ENCODE data around the gene CALCOCO1. TPM values are rescaled to one million over a fixed set of nuclear protein-coding genes. Genes with fewer than 3 reads are reported as not detected.

Gene CALCOCO1
- total and polyA plus RNA-seq, 2 of the 8 experiments (the other 6 are each of a cell fraction or from before 2014, with no cell fraction given): 20.3 to 39.3 TPM

DNA sequence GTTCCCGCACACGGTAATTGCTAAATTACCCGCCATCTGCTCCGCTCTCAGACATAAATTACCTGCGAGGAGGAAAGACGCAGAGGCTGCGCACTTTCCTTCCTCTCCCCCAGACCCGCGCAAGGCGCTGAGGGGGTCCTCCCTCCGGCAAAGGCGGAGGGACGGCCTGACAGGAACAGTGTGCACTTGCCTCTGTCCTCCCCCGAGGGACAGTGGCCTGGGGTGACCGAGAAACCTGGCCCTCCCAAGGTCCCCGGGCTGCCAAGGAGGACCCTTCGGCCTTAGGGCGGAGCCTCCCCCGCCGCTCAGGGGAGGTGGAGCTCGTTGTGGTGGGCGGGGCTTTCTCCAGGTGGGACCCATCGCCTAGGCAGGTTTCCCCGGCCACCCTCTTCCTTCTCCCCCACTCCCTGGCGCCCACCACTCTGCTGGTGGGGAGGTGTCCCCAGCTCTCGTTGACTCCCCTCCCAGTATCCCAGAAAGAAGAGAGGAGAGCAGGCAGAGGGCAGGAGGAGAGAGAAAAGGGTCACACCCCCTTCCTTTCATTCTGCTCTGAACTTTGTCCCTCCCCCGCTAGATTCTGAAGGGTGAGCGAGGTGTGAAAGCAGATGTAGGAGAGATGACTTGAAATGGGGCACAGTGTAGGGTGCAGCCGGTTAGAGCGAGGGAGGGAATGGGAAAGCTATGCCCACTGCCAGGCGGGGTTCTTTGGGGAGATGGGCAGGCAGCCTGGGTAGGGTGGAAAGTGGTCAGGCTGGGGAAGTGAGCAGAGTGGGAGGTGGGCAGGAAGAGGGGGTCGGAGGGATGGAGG, 11.4 kb upstream of the CALCOCO1 start (continued):
- TF ChIP-seq, protein P1, sequence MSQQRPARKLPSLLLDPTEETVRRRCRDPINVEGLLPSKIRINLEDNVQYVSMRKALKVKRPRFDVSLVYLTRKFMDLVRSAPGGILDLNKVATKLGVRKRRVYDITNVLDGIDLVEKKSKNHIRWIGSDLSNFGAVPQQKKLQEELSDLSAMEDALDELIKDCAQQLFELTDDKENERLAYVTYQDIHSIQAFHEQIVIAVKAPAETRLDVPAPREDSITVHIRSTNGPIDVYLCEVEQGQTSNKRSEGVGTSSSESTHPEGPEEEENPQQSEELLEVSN (IDR thresholded peaks at IDR 0.05): peak; percentile 76
- TF ChIP-seq, protein P2, sequence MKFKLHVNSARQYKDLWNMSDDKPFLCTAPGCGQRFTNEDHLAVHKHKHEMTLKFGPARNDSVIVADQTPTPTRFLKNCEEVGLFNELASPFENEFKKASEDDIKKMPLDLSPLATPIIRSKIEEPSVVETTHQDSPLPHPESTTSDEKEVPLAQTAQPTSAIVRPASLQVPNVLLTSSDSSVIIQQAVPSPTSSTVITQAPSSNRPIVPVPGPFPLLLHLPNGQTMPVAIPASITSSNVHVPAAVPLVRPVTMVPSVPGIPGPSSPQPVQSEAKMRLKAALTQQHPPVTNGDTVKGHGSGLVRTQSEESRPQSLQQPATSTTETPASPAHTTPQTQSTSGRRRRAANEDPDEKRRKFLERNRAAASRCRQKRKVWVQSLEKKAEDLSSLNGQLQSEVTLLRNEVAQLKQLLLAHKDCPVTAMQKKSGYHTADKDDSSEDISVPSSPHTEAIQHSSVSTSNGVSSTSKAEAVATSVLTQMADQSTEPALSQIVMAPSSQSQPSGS (IDR thresholded peaks at IDR 0.05; ENCODE audit: low read length): no peak
- TF ChIP-seq SP4 (IDR thresholded peaks at IDR 0.05; ENCODE audit: low read length): no peak
- TF ChIP-seq, protein P3, sequence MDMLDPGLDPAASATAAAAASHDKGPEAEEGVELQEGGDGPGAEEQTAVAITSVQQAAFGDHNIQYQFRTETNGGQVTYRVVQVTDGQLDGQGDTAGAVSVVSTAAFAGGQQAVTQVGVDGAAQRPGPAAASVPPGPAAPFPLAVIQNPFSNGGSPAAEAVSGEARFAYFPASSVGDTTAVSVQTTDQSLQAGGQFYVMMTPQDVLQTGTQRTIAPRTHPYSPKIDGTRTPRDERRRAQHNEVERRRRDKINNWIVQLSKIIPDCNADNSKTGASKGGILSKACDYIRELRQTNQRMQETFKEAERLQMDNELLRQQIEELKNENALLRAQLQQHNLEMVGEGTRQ (IDR thresholded peaks at IDR 0.05; ENCODE audit: low read length): no peak
- no peak for TF ChIP-seq POLR2A (IDR thresholded peaks at IDR 0.05; ENCODE audit: control extremely low read depth in 1 of 2, low read depth in 2 of 2, low read length in 2 of 2)
- TF ChIP-seq FOSL1 (IDR thresholded peaks at IDR 0.05; ENCODE audit: insufficient read depth, low read depth, low read length): no peak
- no peak for TF ChIP-seq NANOG (IDR thresholded peaks at IDR 0.05; ENCODE audit: insufficient read depth, low read depth, low read length, poor library complexity, severe bottlenecking)
- no peak for TF ChIP-seq TEAD4 (IDR thresholded peaks at IDR 0.05; ENCODE audit: low read depth, low read length)
- no peak for TF ChIP-seq BRCA1 (IDR thresholded peaks at IDR 0.05; ENCODE audit: low read depth, low read length)
- 0 out of 4 replicates have a peak, but pooled peaks of 1 of the 2 experiments have one; percentile 9 for TF ChIP-seq SIN3A (conservative IDR thresholded peaks at IDR 0.05 in 1 of 2, IDR thresholded peaks at IDR 0.05 in 1 of 2; ENCODE audit: low read depth in 1 of 2, low read length in 2 of 2)
- TF ChIP-seq POU5F1 (IDR thresholded peaks at IDR 0.05; ENCODE audit: low read depth, low read length): no peak
- no peak for TF ChIP-seq CEBPB (IDR thresholded peaks at IDR 0.05; ENCODE audit: low read depth, low read length)
- no peak for TF ChIP-seq TCF12 (IDR thresholded peaks at IDR 0.05; ENCODE audit: low read depth, low read length)
- TF ChIP-seq, protein P4, sequence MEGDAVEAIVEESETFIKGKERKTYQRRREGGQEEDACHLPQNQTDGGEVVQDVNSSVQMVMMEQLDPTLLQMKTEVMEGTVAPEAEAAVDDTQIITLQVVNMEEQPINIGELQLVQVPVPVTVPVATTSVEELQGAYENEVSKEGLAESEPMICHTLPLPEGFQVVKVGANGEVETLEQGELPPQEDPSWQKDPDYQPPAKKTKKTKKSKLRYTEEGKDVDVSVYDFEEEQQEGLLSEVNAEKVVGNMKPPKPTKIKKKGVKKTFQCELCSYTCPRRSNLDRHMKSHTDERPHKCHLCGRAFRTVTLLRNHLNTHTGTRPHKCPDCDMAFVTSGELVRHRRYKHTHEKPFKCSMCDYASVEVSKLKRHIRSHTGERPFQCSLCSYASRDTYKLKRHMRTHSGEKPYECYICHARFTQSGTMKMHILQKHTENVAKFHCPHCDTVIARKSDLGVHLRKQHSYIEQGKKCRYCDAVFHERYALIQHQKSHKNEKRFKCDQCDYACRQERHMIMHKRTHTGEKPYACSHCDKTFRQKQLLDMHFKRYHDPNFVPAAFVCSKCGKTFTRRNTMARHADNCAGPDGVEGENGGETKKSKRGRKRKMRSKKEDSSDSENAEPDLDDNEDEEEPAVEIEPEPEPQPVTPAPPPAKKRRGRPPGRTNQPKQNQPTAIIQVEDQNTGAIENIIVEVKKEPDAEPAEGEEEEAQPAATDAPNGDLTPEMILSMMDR (IDR thresholded peaks at IDR 0.05; ENCODE audit: control extremely low read depth in 1 of 3, insufficient read depth in 1 of 3, low read depth in 1 of 3, low read length in 3 of 3): no peak
- no peak for TF ChIP-seq TBP (IDR thresholded peaks at IDR 0.05; ENCODE audit: low read depth, low read length)
- TF ChIP-seq, protein P5, sequence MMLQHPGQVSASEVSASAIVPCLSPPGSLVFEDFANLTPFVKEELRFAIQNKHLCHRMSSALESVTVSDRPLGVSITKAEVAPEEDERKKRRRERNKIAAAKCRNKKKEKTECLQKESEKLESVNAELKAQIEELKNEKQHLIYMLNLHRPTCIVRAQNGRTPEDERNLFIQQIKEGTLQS (IDR thresholded peaks at IDR 0.05; ENCODE audit: insufficient read depth, low read depth, low read length): no peak
- peak; percentile 83 for TF ChIP-seq KDM4A (IDR thresholded peaks at IDR 0.05; ENCODE audit: low read depth, low read length, severe bottlenecking)
